ENCODE results near the gene DNAJC3.
"Not testable (repeated sequence)": the region's sequence is repeated elsewhere in the genome, so short reads cannot be mapped to it uniquely, and the experiment has no call there.

Gene DNAJC3

GRCh38 chr13:95712846-95713245 is 35.9 kb downstream of the DNAJC3 start:
- H3K4me1 ChIP-seq (ENCODE audit: control insufficient read depth, insufficient read depth, low read length); H3K9me3 ChIP-seq (ENCODE audit: control insufficient read depth, insufficient read depth, low read length); H3K4me3 ChIP-seq (ENCODE audit: low read length); H3K27me3 ChIP-seq (ENCODE audit: control insufficient read depth, insufficient read depth, low read length); H3K27ac ChIP-seq (ENCODE audit: low read length); H3K36me3 ChIP-seq (ENCODE audit: control insufficient read depth, insufficient read depth, low read length); DNase-seq (ENCODE audit: low read depth, low spot score): not testable (repeated sequence)
- no CpG with 5 or more reads among the region's 4 CpGs for WGBS (ENCODE audit: insufficient coverage, insufficient read length)

GRCh38 chr13:95713651-95714050 is 36.7 kb downstream of the DNAJC3 start:
- H3K36me3 ChIP-seq (ENCODE audit: control insufficient read depth, insufficient read depth, low read length), result no peaks in the 10 kb centered on the region

GRCh38 chr13:95714142-95714832 is 37.3 kb downstream of the DNAJC3 start:
- no peak for DNase-seq (ENCODE audit: low read depth, low spot score)
- H3K4me1 ChIP-seq (ENCODE audit: control insufficient read depth, insufficient read depth, low read length), result no peaks in the 10 kb centered on the region
- no peaks in the 10 kb centered on the region for H3K9me3 ChIP-seq (ENCODE audit: control insufficient read depth, insufficient read depth, low read length)
- H3K27me3 ChIP-seq (ENCODE audit: control insufficient read depth, insufficient read depth, low read length), result no peaks in the 10 kb centered on the region
- WGBS (ENCODE audit: insufficient coverage, insufficient read length), result no CpG with 5 or more reads among the region's 3 CpGs
- H3K4me3 ChIP-seq (ENCODE audit: low read length), result no peak overlapping the region
- no peaks in the 10 kb centered on the region for H3K36me3 ChIP-seq (ENCODE audit: control insufficient read depth, insufficient read depth, low read length)
- H3K27ac ChIP-seq (ENCODE audit: low read length), result no peak overlapping the region

More at GRCh38 chr13:95713651-95714050, 36.7 kb downstream of the DNAJC3 start:
- WGBS (ENCODE audit: insufficient coverage, insufficient read length), result no CpG with 5 or more reads among the region's 3 CpGs
- no peak for DNase-seq (ENCODE audit: low read depth, low spot score)
- Histone ChIP-seq H3K4me3 (ENCODE audit: low read length) (no peak overlapping the region), H3K9me3 (ENCODE audit: control insufficient read depth, insufficient read depth, low read length) (no peaks in the 10 kb centered on the region), H3K27me3 (ENCODE audit: control insufficient read depth, insufficient read depth, low read length) (no peaks in the 10 kb centered on the region), H3K27ac (ENCODE audit: low read length) (no peak overlapping the region), H3K4me1 (ENCODE audit: control insufficient read depth, insufficient read depth, low read length) (no peaks in the 10 kb centered on the region)

- H3K4me3 ChIP-seq (ENCODE audit: low read length), result no peak overlapping the region
- H3K36me3 ChIP-seq (ENCODE audit: control insufficient read depth, insufficient read depth, low read length), result no peaks in the 10 kb centered on the region
- H3K27me3 ChIP-seq (ENCODE audit: control insufficient read depth, insufficient read depth, low read length), result no peaks in the 10 kb centered on the region
- H3K9me3 ChIP-seq (ENCODE audit: control insufficient read depth, insufficient read depth, low read length), result no peaks in the 10 kb centered on the region
- WGBS (ENCODE audit: insufficient coverage, insufficient read length), result no CpG with 5 or more reads among the region's 11 CpGs
- H3K4me1 ChIP-seq (ENCODE audit: control insufficient read depth, insufficient read depth, low read length), result no peaks in the 10 kb centered on the region
- H3K27ac ChIP-seq (ENCODE audit: low read length), result no peak overlapping the region
- DNase-seq (ENCODE audit: low read depth, low spot score), result no peak
Measured at GRCh38 chr13:95716231-95716630, 39.3 kb downstream of the DNAJC3 start.

GRCh38 chr13:95722241-95722640 is 45.3 kb downstream of the DNAJC3 start:
- H3K4me1 ChIP-seq (ENCODE audit: control insufficient read depth, insufficient read depth, low read length), result no peaks in the 10 kb centered on the region
- H3K27me3 ChIP-seq (ENCODE audit: control insufficient read depth, insufficient read depth, low read length), result no peaks in the 10 kb centered on the region
- no peak for DNase-seq (ENCODE audit: low read depth, low spot score)
- H3K4me3 ChIP-seq (ENCODE audit: low read length), result no peak overlapping the region
- H3K36me3 ChIP-seq (ENCODE audit: control insufficient read depth, insufficient read depth, low read length), result no peaks in the 10 kb centered on the region
- no peaks in the 10 kb centered on the region for H3K9me3 ChIP-seq (ENCODE audit: control insufficient read depth, insufficient read depth, low read length)
- WGBS (ENCODE audit: insufficient coverage, insufficient read length), result no CpG with 5 or more reads among the region's 1 CpG
- no peak overlapping the region for H3K27ac ChIP-seq (ENCODE audit: low read length)

- Histone ChIP-seq H3K9me3 (ENCODE audit: control insufficient read depth, insufficient read depth, low read length) (no peaks in the 10 kb centered on the region), H3K27me3 (ENCODE audit: control insufficient read depth, insufficient read depth, low read length) (no peaks in the 10 kb centered on the region), H3K27ac (ENCODE audit: low read length) (no peak overlapping the region), H3K36me3 (ENCODE audit: control insufficient read depth, insufficient read depth, low read length) (no peaks in the 10 kb centered on the region), H3K4me3 (ENCODE audit: low read length) (no peak overlapping the region), H3K4me1 (ENCODE audit: control insufficient read depth, insufficient read depth, low read length) (no peaks in the 10 kb centered on the region)
- WGBS (ENCODE audit: insufficient coverage, insufficient read length), result no CpG with 5 or more reads among the region's 1 CpG
- DNase-seq (ENCODE audit: low read depth, low spot score), result no peak
Measured at GRCh38 chr13:95723438-95723837, 46.5 kb downstream of the DNAJC3 start.

GRCh38 chr13:95724252-95724651 is 47.3 kb downstream of the DNAJC3 start:
- WGBS (ENCODE audit: insufficient coverage, insufficient read length), result 100% methylated on average over 1 of the region's 3 CpGs
- no peak for DNase-seq (ENCODE audit: low read depth, low spot score)

GRCh38 chr13:95726876-95727275 is 49.9 kb downstream of the DNAJC3 start:
- Histone ChIP-seq H3K27me3 (ENCODE audit: control insufficient read depth, insufficient read depth, low read length) (no peaks in the 10 kb centered on the region), H3K36me3 (ENCODE audit: control insufficient read depth, insufficient read depth, low read length) (no peaks in the 10 kb centered on the region), H3K9me3 (ENCODE audit: control insufficient read depth, insufficient read depth, low read length) (no peaks in the 10 kb centered on the region), H3K4me1 (ENCODE audit: control insufficient read depth, insufficient read depth, low read length) (no peaks in the 10 kb centered on the region), H3K4me3 (ENCODE audit: low read length) (no peak overlapping the region), H3K27ac (ENCODE audit: low read length) (no peak overlapping the region)
- DNase-seq (ENCODE audit: low read depth, low spot score), result no peak
- WGBS (ENCODE audit: insufficient coverage, insufficient read length), result no CpG with 5 or more reads among the region's 3 CpGs

More at GRCh38 chr13:95724252-95724651, 47.3 kb downstream of the DNAJC3 start:
- no peak overlapping the region for H3K27ac ChIP-seq (ENCODE audit: low read length)
- no peaks in the 10 kb centered on the region for H3K36me3 ChIP-seq (ENCODE audit: control insufficient read depth, insufficient read depth, low read length)
- H3K4me3 ChIP-seq (ENCODE audit: low read length), result no peak overlapping the region
- no peaks in the 10 kb centered on the region for H3K4me1 ChIP-seq (ENCODE audit: control insufficient read depth, insufficient read depth, low read length)
- H3K27me3 ChIP-seq (ENCODE audit: control insufficient read depth, insufficient read depth, low read length), result no peaks in the 10 kb centered on the region
- H3K9me3 ChIP-seq (ENCODE audit: control insufficient read depth, insufficient read depth, low read length), result no peaks in the 10 kb centered on the region

- no peaks in the 10 kb centered on the region for H3K27me3 ChIP-seq (ENCODE audit: control insufficient read depth, insufficient read depth, low read length)
- no peaks in the 10 kb centered on the region for H3K36me3 ChIP-seq (ENCODE audit: control insufficient read depth, insufficient read depth, low read length)
- no peak for DNase-seq (ENCODE audit: low read depth, low spot score)
- WGBS (ENCODE audit: insufficient coverage, insufficient read length), result 63% methylated on average over 1 of the region's 2 CpGs
- H3K4me3 ChIP-seq (ENCODE audit: low read length), result no peak overlapping the region
- no peak overlapping the region for H3K27ac ChIP-seq (ENCODE audit: low read length)
- no peaks in the 10 kb centered on the region for H3K9me3 ChIP-seq (ENCODE audit: control insufficient read depth, insufficient read depth, low read length)
- H3K4me1 ChIP-seq (ENCODE audit: control insufficient read depth, insufficient read depth, low read length), result no peaks in the 10 kb centered on the region
Measured at GRCh38 chr13:95728957-95729356, 52.0 kb downstream of the DNAJC3 start.

- no peak overlapping the region for H3K4me3 ChIP-seq (ENCODE audit: low read length)
- no peak for DNase-seq (ENCODE audit: low read depth, low spot score)
- no peaks in the 10 kb centered on the region for H3K9me3 ChIP-seq (ENCODE audit: control insufficient read depth, insufficient read depth, low read length)
- no peaks in the 10 kb centered on the region for H3K27me3 ChIP-seq (ENCODE audit: control insufficient read depth, insufficient read depth, low read length)
- H3K4me1 ChIP-seq (ENCODE audit: control insufficient read depth, insufficient read depth, low read length), result no peaks in the 10 kb centered on the region
- no CpG with 5 or more reads among the region's 2 CpGs for WGBS (ENCODE audit: insufficient coverage, insufficient read length)
- H3K27ac ChIP-seq (ENCODE audit: low read length), result no peak overlapping the region
- no peaks in the 10 kb centered on the region for H3K36me3 ChIP-seq (ENCODE audit: control insufficient read depth, insufficient read depth, low read length)
Measured at GRCh38 chr13:95734124-95734523, 57.2 kb downstream of the DNAJC3 start.

Data from iPS DF 6.9 (cell line).